ENCODE results near the gene PDE1A.
"Not testable (repeated sequence)": the region's sequence is repeated elsewhere in the genome, so short reads cannot be mapped to it uniquely, and the experiment has no call there.

Gene PDE1A

DNA sequence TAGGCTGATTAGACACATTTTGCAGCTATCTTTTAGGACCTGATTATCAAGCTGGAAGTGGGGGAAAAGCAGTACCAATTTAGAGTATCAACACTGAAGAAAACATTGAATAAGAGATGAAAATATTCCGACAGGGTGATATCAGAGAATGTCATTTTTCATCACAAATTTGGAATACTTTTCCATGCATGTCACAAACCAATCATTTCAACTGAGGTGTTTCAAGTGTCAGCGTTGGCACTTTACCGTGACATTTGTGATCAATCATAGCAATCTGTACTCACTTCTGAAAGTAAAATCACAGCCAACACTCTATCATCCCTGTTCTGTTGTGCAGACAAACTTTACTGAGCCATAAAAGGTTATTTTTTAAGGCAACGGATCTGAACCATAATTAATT is 75.4 kb downstream of the PDE1A start:
- DNase-seq, result no peak

DNA sequence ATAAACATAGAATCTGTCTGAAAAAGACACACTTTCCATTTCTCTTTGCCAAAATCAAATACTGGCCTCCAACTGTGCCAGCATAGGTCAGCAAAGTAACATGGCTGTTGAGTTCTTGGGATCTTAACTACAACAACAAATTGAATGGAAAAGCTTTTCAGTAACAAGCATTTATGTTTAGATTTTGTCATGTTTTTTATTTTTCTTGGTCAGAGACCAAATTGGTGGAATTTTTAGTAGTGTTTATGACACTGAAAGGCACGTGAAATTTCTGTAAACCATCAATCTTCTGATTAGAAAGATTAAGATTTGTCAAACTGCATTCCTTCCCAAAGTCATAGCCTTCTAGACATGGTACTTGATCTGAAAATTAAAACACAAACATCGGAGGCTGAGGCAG is 77.6 kb downstream of the PDE1A start:
- no peak for DNase-seq

DNA sequence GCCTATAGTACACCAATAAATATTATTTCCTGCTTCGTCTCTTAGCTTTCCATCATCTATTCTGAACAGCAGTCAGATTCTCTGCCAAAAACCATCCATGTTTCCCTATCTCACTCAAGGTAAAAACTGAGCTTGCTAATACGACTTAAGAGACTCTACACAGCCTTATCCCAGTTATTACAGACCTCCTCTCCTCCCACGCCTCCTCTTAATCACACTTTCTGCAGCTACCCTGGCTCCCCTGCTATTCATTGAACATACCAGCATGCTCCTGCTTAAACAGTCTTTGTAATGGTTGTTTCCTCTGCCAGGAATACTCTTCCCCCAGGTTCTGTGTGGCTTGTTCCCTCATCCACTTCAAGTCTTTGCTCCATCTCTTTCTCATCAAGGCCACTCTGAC is 81.5 kb downstream of the PDE1A start:
- DNase-seq, result no peak

DNA sequence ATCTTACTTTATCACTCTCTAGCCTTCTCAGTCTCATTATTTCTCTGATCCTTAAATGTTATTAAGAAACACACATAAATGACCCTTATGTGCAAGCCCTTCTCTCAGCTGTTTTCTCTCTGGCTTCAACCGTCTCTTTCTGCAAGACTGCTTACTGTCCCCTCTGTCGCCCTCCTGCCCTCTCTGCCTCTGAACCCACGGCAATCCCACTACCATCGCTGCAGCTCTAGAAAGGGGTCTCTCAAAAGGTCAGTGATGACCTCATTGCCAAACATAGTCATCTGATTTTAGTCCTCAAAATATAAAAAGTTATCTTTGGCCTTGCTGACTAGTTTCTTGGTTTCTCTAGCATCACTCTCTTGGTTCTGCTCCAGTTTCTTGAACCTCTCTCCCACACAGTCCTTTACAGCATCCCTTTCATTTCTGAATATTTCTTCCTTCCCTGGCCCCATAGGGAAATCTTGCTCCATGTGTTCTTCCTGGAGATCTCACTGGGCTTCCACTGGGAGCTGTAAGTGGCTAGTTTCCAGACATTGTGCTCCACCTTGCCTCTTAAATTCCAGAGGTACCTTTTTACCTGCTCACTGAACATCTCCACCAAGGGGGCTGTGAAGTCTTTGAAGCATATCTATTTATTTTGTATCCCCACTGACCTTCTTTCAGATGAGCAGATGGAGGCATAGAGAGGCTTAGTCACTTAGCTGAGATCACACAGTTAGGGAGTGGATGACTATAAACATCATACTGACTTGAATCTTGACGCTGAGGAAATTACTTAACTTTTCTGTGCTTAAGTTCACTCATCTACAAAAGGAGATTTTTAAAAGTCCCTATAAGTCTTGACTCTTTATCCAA is 96.2 kb downstream of the PDE1A start:
- no peak for DNase-seq

DNA sequence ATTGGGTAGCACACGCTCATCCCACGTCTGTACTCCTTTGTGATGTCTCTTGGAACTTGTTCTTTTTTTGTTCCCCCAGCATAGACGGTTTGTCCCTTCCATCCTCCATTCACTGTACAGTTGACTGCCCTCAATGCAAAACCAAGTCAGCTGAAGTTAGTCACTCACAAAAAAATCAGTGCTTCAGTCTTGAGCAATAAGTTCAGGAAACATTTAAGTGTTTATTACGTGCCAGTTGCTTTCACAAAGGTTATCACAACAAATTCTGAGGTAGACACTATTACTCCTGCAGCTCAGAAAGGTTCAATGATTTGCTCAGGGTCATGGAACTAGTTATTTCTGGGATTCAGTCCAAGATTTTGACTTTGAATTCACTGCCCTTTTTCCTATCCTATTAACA is 102.2 kb downstream of the PDE1A start:
- DNase-seq, result no peak

DNA sequence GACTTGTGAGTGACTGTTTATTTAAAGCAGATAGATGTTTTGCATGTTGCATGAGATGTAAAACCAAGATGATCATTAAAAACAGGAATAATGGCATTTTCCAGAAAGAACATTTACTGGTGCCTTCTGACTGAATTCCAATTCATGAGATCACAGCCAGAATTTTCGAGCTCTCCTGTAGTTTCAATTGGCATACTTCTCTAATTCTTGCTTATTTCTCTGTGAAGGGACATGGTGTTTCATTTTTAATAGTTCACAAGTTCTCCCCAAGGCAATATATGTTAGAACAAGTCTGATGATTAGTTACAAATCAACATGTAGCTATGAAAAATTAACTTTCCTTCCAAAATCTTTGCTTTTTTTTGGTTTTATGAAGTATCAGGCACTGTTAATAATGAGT is 105.7 kb downstream of the PDE1A start:
- no peak for DNase-seq

DNA sequence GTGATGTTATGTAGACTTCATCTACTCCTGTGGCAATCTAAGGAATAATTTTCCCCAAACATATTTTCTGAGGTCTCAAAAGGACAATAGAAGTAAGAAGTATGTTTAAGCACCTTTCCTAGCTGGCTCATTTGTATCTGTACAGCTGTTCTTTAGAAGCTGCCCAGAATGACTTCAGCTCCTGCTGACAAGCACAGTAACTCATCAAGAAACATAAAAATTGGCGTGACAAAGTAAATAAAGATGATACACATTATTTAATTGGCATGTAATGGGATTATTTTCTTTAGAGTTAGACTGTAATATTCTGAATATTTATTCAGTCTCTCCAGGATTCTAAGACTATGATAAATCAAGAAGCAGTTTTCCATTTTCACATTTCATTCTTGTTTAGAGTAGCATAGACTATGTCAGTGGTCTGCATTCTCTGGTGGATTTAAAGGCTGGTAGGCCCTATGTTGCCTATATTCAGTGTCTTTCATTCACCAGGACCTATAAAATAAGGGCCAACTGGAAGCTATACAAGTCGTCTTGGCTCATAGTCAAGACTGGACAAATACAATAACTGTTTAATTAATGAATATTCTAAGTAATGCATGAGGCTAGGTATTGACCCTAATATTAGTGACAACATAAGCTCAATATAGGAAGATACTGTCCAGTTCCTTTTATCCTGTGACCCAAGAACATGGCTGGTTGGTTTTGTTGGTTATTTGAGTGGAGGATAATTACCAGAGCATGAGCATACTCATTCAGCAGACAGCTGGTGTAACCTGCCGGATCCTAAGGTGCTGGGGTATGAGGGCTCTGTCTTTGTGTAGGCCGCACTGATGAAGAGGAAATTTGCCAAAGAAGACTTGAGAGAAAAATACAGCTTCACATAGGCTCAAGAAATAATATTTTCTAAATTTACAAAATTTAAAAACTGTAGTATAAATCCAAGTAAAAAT is 107.0 kb downstream of the PDE1A start:
- no peak for DNase-seq

DNA sequence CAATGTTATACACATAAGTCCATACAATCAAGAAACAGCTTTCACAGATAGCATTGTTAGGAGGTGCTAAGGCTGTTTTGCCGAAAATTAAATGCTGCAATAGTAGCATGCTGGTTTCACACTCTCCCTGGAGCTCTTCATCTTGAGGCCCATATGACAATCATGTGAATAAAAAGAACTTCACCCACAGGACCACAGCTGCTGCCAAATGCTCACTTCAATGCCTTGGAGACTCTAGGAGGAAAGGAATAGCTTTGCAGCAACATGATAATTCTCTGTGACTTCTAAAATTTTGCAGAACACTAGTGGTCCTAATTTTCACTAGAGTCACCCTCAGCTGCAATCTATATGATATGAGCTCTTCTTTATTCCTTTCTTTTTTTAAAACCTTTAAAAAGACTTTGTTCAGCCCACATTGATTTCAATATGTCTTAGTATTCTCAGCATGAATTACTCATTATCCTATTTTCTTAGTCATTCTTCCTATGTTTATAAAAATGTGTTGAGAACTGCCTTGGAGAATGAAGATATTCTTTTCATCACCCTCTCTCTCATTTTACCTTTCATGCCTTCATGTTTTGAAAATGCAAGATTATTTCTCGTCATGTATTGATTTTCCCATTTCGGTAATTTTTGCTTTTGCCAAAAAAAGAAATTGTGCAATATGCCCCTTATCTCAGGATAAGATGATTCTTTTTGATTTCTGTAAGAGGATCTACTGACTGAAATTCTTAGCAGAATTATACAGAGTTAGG is 108.2 kb downstream of the PDE1A start:
- no peak for DNase-seq

DNA sequence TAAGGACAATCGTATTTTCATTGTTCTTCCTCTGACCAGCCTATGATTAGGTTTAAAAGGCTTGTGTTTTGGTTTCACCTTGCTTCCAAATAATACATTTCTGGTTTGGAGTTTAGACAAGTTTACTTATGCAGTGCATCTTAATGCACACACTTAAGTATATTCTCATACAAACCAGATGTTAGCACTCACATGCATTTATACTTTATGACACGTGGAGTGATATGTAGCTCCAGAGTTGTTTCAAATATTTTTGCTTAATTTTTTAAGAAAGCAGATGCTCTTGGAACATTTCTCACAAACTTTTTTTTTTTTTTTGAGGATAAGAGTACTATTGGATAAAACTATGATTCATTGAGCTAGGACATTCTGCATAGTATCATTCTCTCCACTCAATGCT is 109.9 kb downstream of the PDE1A start:
- no peak for DNase-seq

DNA sequence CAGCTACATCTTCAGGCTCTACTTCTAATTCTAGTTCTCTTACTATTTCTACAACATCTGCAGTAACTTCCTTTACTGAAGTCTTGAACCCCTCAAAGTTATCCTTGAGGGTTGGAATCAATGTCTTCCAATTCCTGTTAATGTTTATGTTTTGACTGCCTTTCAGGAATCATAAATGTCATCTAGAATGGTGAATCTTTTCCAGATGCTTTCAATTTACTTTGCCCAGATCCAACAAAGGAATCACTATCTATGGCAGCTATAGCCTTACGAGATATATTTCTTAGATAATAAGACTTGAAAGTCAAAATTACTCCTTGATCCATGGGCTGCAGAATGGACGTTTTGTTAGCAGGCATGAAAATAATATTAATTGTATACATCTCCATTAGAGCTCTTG is 123.9 kb downstream of the PDE1A start:
- DNase-seq, result no peak

DNA sequence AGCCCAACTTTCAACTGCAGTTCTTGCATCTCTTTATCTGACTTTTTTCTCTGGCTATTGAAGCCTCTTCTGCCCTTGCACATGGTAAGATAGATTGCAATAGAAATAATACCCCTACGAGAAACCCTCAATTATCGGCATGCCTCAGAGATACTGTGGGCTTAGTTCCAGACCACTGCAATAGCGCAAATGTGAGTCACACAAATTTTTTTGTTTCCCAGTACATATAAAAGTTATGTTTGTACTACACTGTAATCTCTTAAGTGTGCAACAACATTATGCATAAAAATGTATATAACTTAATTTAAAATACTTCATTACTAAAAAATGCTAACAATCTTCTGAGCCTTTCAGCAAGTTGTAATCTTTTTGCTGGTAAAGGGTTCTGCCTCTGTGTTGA is 124.7 kb downstream of the PDE1A start:
- DNase-seq, result no peak

DNA sequence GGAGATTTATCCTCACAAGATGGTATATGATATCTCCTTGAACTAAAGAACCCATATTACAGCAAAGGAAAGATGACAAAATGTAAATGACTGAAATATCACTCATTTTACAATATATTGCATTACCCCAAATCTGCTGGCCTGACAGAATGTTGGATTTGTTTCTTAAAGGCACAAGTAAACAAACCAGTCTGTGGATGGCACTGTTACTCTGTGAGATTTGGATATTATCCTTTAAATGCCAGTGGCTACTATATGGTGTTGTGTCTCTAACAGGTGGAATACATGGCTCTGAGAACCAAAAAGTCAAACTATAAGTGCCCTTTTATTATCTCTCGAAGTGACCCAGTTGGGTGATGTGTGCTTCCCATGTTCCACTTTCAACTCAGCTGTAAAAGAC is 125.7 kb downstream of the PDE1A start:
- DNase-seq, result no peak

DNA sequence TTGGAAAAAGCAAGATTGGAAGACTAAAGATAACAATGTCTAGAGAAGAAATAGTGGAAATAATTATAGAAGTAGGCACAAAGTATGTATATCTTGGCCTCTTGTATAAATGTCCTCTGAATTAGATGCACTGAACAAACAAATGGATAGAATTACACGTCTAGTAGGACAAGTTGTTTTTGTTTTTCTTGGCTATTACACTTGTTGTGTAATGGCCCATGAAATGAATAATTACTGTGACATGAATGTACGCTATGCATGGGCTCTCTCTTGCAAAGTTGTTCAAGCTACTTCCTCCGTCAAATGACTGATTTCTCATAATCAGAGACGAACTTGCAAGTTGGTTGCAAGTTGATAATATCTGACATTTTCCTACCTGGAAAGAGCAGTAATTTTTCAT is 126.2 kb downstream of the PDE1A start:
- no peak for DNase-seq

DNA sequence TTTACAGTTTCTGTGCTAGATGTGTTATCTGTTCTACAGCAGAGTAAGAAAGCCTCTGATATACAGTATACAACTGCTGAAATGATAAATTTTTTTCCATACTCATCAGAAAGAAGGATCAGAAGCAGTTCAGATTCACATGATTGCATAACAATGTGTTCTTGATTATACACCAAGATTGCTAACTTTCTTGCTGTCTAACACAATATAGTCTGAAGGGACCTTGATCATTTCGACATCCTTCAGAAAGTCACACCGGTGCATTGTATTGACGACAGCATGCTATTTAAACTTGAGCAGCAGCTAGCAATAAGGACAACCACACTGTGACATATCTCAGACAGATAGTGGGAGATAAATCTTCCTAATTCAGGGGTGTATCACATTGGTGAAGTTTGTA is 127.2 kb downstream of the PDE1A start:
- DNase-seq, result no peak

DNA sequence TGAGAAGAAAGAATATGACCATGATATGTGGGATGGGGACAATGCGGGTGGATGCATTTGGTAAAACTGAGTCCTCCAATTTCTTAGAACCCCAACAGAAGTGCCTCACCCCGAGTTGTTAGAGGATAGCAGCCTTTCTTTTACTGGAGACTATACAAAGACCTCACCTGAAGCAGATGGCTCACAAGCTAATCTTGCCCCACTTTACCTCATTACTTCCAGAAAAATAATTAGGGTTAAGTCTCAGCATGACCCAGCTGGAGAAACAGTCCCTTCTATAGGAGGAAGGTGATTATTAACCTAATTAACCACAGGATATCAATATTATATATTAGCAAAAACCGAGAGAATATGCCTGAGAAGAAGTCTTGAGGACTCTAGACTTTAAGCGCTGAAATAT is 128.4 kb downstream of the PDE1A start:
- no peak for DNase-seq

DNA sequence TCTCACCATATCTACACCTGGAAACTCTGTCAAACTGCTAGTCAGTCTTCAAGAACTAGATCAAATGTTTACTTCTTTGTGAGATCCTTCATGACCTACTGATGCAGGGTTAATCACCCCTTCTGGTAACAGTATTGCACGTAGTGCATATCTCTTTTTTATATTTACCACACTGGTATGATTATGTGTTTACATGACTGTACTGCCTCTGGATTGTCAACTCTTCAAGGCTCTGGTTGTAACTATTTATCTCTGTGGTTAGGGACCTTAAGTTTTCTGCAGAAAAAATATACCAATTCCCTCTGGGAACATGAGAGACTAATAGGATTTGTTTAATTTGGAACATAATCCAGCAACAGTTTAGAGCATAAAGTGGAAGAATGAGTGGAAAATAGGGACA is 135.5 kb downstream of the PDE1A start:
- DNase-seq, result no peak

DNA sequence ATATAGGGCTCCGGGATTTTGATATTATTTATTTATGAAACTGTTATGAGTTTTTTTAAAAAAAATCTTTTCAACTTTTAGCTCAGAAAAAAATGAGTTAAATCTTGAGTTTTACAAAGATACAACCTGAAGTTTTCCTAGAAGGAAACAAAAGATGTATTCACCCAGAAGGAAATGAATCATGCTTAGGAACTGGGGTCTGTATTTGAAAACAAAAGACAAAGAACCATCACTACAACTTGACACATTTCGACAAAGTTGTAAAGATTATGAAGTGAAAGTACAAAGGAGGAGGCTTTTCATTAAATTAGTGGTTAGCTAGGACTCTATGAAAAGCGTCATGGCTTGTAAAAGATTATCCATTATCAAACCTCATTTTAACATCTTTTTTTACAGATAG is 143.3 kb downstream of the PDE1A start:
- no peak for DNase-seq

DNA sequence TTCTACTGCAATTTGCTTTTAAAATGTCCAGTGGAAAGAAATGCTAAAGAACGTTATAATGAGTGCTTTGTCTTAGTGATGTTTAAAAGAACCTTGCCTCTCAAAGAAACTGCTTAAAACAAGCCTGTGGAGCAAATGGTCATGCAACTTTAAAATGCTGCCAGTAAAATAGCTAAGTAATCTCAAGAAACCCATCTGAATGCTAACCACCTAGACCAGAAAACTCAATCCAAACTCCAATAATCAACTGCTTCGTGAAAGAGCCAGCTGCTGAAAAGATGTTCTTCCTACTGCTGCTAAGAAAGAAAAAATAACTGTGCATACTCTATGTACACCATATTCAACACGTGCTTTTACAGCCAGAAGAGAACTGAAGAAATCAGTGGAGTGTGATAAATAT is 145.6 kb downstream of the PDE1A start:
- no peak for DNase-seq

DNA sequence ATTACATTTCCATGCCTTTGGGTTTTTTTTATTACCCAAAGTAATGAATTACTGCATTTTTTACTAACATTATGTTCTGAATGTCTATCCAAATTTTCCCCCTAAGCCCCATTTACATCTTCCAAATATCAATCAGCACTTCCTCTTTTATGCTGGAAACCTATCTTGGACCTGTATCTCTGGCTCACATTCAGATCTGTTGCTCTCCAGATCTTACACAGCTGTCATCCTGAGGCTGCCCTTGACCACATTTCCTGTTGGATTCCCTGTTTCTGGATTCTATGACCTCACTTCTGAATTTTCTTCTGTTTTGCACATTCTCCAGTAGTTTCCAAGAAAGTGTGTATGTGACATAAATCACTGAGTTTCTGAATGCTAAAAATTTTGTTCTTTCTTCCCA is 146.7 kb downstream of the PDE1A start:
- DNase-seq, result no peak

DNA sequence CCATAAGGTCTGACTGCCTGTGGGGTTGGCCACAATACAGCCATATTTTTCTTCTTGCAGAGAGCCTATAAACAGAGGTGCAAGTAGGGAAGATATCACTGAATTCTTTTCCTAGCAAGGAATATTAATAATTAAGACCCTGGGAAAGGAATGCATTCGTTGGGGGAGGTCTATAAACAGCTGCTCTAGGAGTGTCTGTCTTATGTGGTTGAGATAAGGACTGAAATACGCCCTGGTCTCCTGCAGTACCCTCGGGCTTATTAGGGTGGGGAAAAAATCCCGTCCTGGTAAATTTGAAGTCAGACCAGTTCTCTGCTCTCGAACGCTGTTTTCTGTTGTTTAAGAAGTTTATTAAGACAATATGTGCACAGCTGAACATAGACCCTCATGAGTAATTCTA is 150.2 kb downstream of the PDE1A start:
- not testable (repeated sequence) for DNase-seq

DNA sequence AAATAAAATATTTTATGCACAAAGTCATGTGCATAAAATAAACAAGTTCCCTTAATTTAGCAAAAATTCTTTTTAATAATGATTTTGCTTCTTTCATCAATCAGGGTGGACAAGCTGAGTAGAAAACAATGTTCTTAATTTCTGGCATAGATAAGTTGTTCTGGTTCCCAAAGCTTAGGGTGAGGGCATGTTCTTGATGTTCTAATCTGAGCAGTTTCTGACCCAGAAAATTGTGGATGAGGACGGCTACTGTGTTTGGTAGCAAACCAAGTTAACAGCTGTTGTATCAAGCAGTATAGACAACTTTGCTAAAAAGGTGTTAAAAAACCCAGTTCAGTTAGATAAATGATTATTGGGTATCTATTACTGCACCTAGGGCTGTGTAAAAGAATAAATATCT is 158.9 kb downstream of the PDE1A start:
- DNase-seq, result no peak

DNA sequence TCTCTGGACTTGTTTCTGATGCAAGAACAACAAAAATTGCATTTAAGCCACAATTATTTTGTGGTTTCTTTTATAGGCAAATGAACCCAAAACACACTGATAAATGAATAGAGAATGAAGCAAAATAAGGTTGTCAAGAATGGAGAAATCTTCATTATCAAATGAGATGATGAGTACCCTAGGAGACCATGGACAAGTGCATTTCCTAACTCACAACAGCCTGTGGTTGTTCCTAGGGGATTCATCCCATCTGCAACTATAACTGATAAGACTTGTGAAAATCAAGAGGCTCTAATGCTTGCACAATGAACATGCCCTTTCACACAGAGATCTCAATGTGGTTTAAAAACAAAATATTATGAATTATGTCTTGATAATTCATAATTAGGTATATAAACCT is 159.9 kb downstream of the PDE1A start:
- DNase-seq, result no peak

DNA sequence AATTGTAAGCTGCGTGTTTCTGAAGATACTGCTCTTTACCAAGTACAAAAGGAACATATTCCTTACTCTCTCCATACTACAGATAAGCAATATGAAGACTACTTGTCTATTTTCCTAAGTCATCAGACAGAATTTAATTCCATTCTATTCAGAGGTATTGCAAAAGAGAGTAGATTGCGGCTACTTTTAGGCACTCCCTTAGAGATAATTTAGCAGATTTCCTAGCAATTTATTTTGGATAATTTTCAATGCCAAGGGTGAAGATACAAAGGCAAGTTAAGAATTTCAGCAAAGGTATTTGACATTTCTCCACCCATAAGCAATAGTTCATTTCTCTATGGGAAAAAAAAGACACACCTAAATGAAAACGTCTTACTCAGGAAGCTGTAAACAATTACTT is 161.1 kb downstream of the PDE1A start:
- DNase-seq, result no peak
